Activated naive CD4-positive, alpha-beta T cell treated with anti-CD3 and anti-CD28 coated beads, Interleukin-2, amount 10 ng/mL, durations not matched to agents 7 days and 5 days (primary cell): ENCODE results near the gene GMPR.

Experiments
- CTCF ChIA-PET: fragments of 350-600 bp; sonication (Branson Sonifier 250); formaldehyde crosslinking; loops from one replicate; lab custom pipeline; 2021; ENCODE audit warnings: antibody characterized with exemption; lab: Charles Lee
- DNase-seq: peaks from one replicate; pipeline ENCODE4 v3.0.0-alpha.2; 2020
- H3K27ac Mint-ChIP-seq: one replicate; pipeline ENCODE4 v1.8.0; 2021; ENCODE audit warnings: mild to moderate bottlenecking, moderate library complexity, mixed read lengths
- H3K27me3 Mint-ChIP-seq: one replicate; pipeline ENCODE4 v1.8.0; 2021; ENCODE audit warnings: mild to moderate bottlenecking, mixed read lengths
- H3K36me3 Mint-ChIP-seq: one replicate; pipeline ENCODE4 v1.8.0; 2021; ENCODE audit warnings: mixed read lengths
- H3K4me1 Mint-ChIP-seq: one replicate; pipeline ENCODE4 v1.8.0; 2021; ENCODE audit warnings: mixed read lengths
- H3K4me3 Mint-ChIP-seq: one replicate; pipeline ENCODE4 v1.8.0; 2021; ENCODE audit warnings: mild to moderate bottlenecking, moderate library complexity, mixed read lengths
- H3K9me3 Mint-ChIP-seq: one replicate; pipeline ENCODE4 v1.8.0; 2021; ENCODE audit warnings: mixed read lengths

The GMPR gene

GRCh38 chr6:16302721-16303552 lies 64.5 kb downstream of the GMPR start:
- H3K27ac Mint-ChIP-seq: no peak overlapping the region
- H3K4me1 Mint-ChIP-seq: no peaks in the 10 kb centered on the region
- DNase-seq: no peak
- no peaks in the 10 kb centered on the region for H3K27me3 Mint-ChIP-seq
- no peak overlapping the region for H3K4me3 Mint-ChIP-seq
- H3K9me3 Mint-ChIP-seq: no peaks in the 10 kb centered on the region
- CTCF ChIA-PET: no interaction called here
- H3K36me3 Mint-ChIP-seq: peaks cover 6% of the 10 kb centered on the region

GRCh38 chr6:16305246-16305725 lies 66.9 kb downstream of the GMPR start:
- H3K4me1 Mint-ChIP-seq: no peaks in the 10 kb centered on the region
- H3K9me3 Mint-ChIP-seq: no peaks in the 10 kb centered on the region
- H3K4me3 Mint-ChIP-seq: no peak overlapping the region
- CTCF ChIA-PET: no interaction called here
- peaks cover 9% of the 10 kb centered on the region for H3K36me3 Mint-ChIP-seq
- H3K27me3 Mint-ChIP-seq: no peaks in the 10 kb centered on the region
- H3K27ac Mint-ChIP-seq: no peak overlapping the region
- no peak for DNase-seq

- H3K4me3 Mint-ChIP-seq: no peak overlapping the region
- DNase-seq: no peak
- no peaks in the 10 kb centered on the region for H3K4me1 Mint-ChIP-seq
- no peaks in the 10 kb centered on the region for H3K9me3 Mint-ChIP-seq
- no peak overlapping the region for H3K27ac Mint-ChIP-seq
- peaks cover 9% of the 10 kb centered on the region for H3K36me3 Mint-ChIP-seq
- CTCF ChIA-PET: no interaction called here
- H3K27me3 Mint-ChIP-seq: no peaks in the 10 kb centered on the region
Observed at GRCh38 chr6:16305788-16306187, 67.4 kb downstream of the GMPR start.

DNA sequence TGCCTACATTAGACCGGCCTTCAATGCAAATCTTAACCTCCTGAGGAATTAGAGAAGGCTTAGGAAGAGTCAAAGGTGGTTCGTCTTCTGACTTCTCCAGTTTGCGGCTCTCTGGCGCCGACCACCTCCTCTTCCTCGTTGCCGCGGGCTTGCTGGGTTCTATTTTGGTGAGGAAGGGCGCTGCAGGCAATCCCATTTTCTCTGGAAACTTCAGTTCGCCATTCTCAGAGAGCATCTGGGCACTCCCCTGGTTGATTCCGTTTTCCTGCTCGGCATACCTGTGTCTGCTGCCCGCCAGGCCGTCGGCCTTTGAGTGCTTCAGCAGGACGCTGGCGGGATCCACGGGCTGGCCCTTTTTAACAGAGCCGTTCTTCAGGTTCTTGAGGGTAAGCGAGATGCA lies 67.9 kb downstream of the GMPR start:
- H3K4me1 Mint-ChIP-seq: no peaks in the 10 kb centered on the region
- H3K4me3 Mint-ChIP-seq: no peak overlapping the region
- no peaks in the 10 kb centered on the region for H3K9me3 Mint-ChIP-seq
- no peak overlapping the region for H3K27ac Mint-ChIP-seq
- CTCF ChIA-PET: no interaction called here
- peaks cover 9% of the 10 kb centered on the region for H3K36me3 Mint-ChIP-seq
- H3K27me3 Mint-ChIP-seq: no peaks in the 10 kb centered on the region
- DNase-seq: no peak

GRCh38 chr6:16311763-16312162 lies 73.4 kb downstream of the GMPR start:
- no peaks in the 10 kb centered on the region for H3K27me3 Mint-ChIP-seq
- H3K9me3 Mint-ChIP-seq: no peaks in the 10 kb centered on the region
- CTCF ChIA-PET: interaction anchor here (0.9 kb wide), 1 partner anchor 96 kb away, joined by 3 read pairs; no protein-coding TSS in a partner anchor
- no peak overlapping the region for H3K4me3 Mint-ChIP-seq
- no peak overlapping the region for H3K27ac Mint-ChIP-seq
- H3K4me1 Mint-ChIP-seq: no peaks in the 10 kb centered on the region
- DNase-seq: no peak
- H3K36me3 Mint-ChIP-seq: peaks cover 6% of the 10 kb centered on the region

- CTCF ChIA-PET: no interaction called here
- Mint-ChIP-seq H3K27ac (no peak overlapping the region), H3K9me3 (no peaks in the 10 kb centered on the region), H3K4me1 (peaks cover 15% of the 10 kb centered on the region), H3K36me3 (peaks cover 3% of the 10 kb centered on the region), H3K4me3 (no peak overlapping the region), H3K27me3 (no peaks in the 10 kb centered on the region)
- DNase-seq: no peak
Observed at GRCh38 chr6:16313732-16314131, 75.3 kb downstream of the GMPR start.

DNA sequence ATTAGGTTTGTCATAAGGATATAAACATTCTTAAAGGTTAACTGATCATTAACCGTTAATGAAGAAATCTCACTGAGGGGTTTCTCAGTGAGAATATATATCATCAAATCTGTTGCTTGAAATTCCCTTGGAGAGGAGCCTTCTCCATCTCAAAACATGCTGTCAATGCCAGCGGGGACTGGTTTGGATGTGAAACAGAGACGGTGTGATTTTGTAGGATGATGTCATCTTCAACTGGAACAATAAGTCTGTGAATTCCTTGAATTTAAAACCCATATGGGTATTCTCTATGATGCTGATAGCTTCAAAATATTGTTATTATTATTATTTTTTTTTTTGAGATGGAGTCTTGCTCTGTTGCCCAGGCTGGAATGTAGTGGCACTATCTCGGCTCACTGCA lies 75.9 kb downstream of the GMPR start:
- peaks cover 2% of the 10 kb centered on the region for H3K36me3 Mint-ChIP-seq
- DNase-seq: no peak
- CTCF ChIA-PET: no interaction called here
- no peak overlapping the region for H3K27ac Mint-ChIP-seq
- no peak overlapping the region for H3K4me3 Mint-ChIP-seq
- H3K9me3 Mint-ChIP-seq: no peaks in the 10 kb centered on the region
- no peaks in the 10 kb centered on the region for H3K27me3 Mint-ChIP-seq
- peaks cover 21% of the 10 kb centered on the region for H3K4me1 Mint-ChIP-seq

- H3K9me3 Mint-ChIP-seq: no peaks in the 10 kb centered on the region
- peak; percentile 46 for DNase-seq
- H3K36me3 Mint-ChIP-seq: no peaks in the 10 kb centered on the region
- no peak overlapping the region for H3K27ac Mint-ChIP-seq
- CTCF ChIA-PET: interaction anchor here (1.2 to 3.7 kb wide), 5 partner anchors 16 to 447 kb away, joined by 3 to 24 read pairs (median 5); no protein-coding TSS in a partner anchor
- no peak overlapping the region for H3K4me3 Mint-ChIP-seq
- peaks cover 45% of the 10 kb centered on the region for H3K4me1 Mint-ChIP-seq
- H3K27me3 Mint-ChIP-seq: no peaks in the 10 kb centered on the region
Observed at GRCh38 chr6:16316741-16317251, 78.4 kb downstream of the GMPR start.

GRCh38 chr6:16318538-16318937 lies 80.2 kb downstream of the GMPR start:
- no peak for DNase-seq
- Mint-ChIP-seq H3K4me1 (peaks cover 61% of the 10 kb centered on the region), H3K27ac (peak overlapping the region; percentile 90), H3K36me3 (peaks cover 9% of the 10 kb centered on the region), H3K4me3 (no peak overlapping the region), H3K27me3 (no peaks in the 10 kb centered on the region), H3K9me3 (no peaks in the 10 kb centered on the region)
- CTCF ChIA-PET: interaction anchor here (0.7 to 3.7 kb wide), 8 partner anchors 11 to 453 kb away, joined by 3 to 24 read pairs (median 4); partner anchors contain the start of gene GMPR

GRCh38 chr6:16318953-16319720 lies 80.8 kb downstream of the GMPR start:
- no peak for DNase-seq
- H3K36me3 Mint-ChIP-seq: peaks cover 9% of the 10 kb centered on the region
- CTCF ChIA-PET: interaction anchor here (0.7 to 3.7 kb wide), 7 partner anchors 10 to 506 kb away, joined by 3 to 24 read pairs (median 4); partner anchors contain the start of gene GMPR
- no peaks in the 10 kb centered on the region for H3K27me3 Mint-ChIP-seq
- H3K4me1 Mint-ChIP-seq: peaks cover 66% of the 10 kb centered on the region
- no peaks in the 10 kb centered on the region for H3K9me3 Mint-ChIP-seq
- no peak overlapping the region for H3K4me3 Mint-ChIP-seq
- peak overlapping the region; percentile 90 for H3K27ac Mint-ChIP-seq

DNA sequence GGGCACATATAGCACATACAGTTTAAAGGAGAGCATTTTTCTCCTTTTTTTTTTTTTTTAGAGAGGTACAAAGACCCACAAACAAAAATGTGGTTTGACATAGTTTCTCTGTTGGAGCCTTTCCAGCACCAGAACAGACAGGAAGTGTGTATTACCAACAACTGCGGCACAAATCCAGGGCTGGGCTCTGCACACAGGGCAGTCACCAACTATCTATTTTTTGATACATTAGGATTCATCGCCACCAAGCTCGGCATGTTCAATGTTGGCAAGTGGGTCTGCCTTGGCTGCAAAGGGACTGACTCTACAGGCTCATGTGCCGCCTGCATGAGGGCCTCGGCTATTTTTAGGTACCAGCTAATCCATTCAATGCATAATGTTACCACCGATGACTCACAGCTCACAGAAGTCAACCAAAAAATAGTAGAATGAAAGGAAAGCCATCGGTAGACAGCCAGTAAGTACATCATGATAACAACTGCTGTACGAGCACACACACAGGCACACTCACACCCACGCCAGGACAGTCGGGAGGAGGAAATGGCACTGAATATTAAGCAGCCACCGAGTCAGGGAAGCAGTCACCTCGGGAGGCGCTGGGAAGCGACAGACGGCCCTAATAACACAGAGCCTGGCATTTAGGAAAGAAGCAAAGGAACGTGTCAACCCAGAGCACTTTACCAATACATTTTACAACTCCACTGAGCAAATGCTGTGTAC lies 81.6 kb downstream of the GMPR start:
- H3K27me3 Mint-ChIP-seq: no peaks in the 10 kb centered on the region
- peaks cover 70% of the 10 kb centered on the region for H3K4me1 Mint-ChIP-seq
- H3K9me3 Mint-ChIP-seq: no peaks in the 10 kb centered on the region
- peak; percentile 76 for DNase-seq
- peak overlapping the region; percentile 46 for H3K4me3 Mint-ChIP-seq
- CTCF ChIA-PET: interaction anchor here (0.9 to 3.7 kb wide), 4 partner anchors 13 to 505 kb away, joined by 3 to 24 read pairs (median 4); partner anchors contain the start of gene GMPR
- peaks cover 9% of the 10 kb centered on the region for H3K36me3 Mint-ChIP-seq
- peak overlapping the region; percentile 90 for H3K27ac Mint-ChIP-seq

DNA sequence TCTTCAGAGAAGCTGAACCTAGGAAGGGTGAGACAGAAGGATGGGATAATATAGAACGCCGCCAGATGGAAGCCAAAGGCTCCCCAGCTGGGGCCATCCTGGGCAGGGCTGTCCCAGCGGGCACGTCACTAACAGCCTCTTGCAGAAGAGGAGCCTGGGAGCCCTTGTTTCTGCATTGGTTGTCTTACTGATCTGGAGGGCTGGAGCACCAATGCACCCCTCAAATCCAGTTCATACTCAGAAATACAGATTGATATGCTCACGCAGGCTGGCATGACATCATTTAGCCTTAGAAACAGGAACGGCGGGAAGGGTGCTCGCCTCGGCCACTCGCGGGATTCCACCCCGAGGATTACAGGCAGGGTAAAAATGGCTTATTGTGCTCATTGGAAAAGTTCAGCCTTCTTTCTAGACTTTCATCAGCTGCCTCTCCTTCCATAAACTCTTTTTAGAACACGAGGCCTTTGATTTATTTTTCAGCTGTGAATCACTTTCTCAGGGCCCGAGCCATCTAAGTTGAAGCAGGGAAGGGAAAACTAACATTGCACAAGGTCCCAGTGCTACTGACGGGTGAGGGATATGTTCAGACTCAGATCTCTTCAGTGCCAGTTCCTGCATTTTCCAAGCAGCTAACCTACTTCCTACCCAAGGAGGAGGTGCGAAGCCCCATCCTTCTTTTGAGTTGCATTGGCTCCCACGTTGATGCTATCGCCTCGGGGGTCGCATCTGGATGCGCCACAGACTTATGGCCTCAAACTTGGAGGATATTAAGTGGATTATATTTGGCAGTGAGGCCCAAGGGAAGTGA lies 82.3 kb downstream of the GMPR start:
- CTCF ChIA-PET: interaction anchor here (1.3 to 3.7 kb wide), 3 partner anchors 12 to 441 kb away, joined by 3 to 24 read pairs (median 4); partner anchors contain the start of gene GMPR
- Mint-ChIP-seq H3K4me3 (peak overlapping the region; percentile 46), H3K27ac (peak overlapping the region; percentile 90), H3K4me1 (peaks cover 76% of the 10 kb centered on the region), H3K36me3 (peaks cover 14% of the 10 kb centered on the region), H3K9me3 (no peaks in the 10 kb centered on the region), H3K27me3 (no peaks in the 10 kb centered on the region)
- no peak for DNase-seq

DNA sequence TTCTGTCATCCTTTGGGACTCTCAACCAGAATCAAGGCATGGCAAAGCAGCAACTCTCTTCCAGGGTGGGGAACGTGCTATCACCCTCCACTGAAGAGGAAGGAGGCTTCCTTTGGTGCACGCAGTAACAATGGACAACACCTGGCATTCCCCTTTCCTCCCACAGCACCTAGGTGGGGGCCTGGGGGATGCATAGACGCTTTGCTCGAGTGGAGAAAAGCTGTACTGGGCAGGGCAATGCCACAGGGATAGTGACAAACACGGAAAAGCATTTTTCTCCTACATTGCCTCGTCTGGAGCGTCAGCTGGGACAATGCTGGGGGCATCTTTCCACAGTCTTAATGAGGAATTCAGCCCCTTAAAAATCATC lies 82.9 kb downstream of the GMPR start:
- DNase-seq: no peak
- Mint-ChIP-seq H3K9me3 (peaks cover 3% of the 10 kb centered on the region), H3K36me3 (peaks cover 20% of the 10 kb centered on the region), H3K27ac (peak overlapping the region; percentile 90), H3K4me3 (no peak overlapping the region), H3K27me3 (no peaks in the 10 kb centered on the region), H3K4me1 (peaks cover 76% of the 10 kb centered on the region)
- CTCF ChIA-PET: interaction anchor here (1.4 to 2.5 kb wide), 2 partner anchors 11 to 449 kb away, joined by 4 to 17 read pairs; no protein-coding TSS in a partner anchor
